Activated CD4-positive, alpha-beta T cell treated with anti-CD3 and anti-CD28 coated beads, Interleukin-2, amount 50 U/mL, for 48 hours (primary cell): Measurements from ENCODE around the gene ZNF112.
"Not testable (repeated sequence)": the region's sequence is repeated elsewhere in the genome, so short reads cannot be mapped to it uniquely, and the experiment has no call there.

Experiments
- DNase-seq, 2 experiments: peaks; one replicate each; pipeline ENCODE4 v3.0.0-alpha.2; 2020

Gene ZNF112

DNA sequence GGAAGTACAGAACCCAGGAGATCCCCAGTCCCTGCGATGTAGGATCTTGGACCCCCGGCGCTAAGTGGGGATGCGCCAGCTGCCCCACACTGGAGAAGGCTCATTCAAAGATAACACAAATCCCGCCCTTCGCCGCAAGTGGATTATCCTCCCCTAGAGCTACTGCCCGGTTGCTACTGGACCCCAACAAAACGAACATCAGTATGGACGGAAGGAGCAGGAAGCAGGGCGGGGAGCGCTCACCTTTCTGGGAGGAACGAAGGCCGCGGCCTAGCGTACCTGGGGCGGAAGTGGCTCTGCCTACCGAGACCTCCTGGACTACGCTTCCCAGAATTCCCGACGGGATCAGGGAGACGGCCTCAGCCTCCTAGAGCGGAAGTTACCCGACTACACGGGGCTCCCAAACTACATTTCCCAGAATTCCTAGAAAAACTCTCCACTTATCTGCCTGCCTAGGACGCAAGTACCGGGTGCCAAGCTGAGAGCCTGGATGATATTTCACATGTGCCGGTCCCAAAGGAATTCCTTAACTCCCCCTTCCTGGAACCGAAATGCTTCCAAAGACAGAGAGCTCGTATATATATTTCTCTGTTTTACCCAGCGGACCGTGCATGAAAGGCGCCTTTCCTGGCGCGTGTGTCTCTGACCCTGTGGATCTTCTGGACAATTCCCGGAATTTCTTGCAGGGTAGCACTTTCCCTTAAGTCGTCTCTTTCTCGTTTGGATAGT, at the start of gene ZNF112:
Gene ZNF112 (minus strand): TSS at position 298 of the 729 bp plus-strand sequence. CDS start 16,141 bp downstream, outside the sequence.
- peak; percentile 3 to 9 for DNase-seq

GRCh38 chr19:44401139-44402115, 44.9 kb upstream of the ZNF112 start, which contains the start of gene ZNF285:
Gene ZNF285 (minus strand): TSS chr19:44401608. CDS start chr19:44397213, 4,395 bp downstream.
- DNase-seq: peak; percentile 68 to 77

GRCh38 chr19:44389268-44389667, 32.8 kb upstream of the ZNF112 start:
- DNase-seq: not testable (repeated sequence)

- DNase-seq: no peak
Observed at GRCh38 chr19:44374789-44375188, 18.3 kb upstream of the ZNF112 start.

- DNase-seq: no peak
Observed at GRCh38 chr19:44371815-44372480, 15.5 kb upstream of the ZNF112 start.

DNA sequence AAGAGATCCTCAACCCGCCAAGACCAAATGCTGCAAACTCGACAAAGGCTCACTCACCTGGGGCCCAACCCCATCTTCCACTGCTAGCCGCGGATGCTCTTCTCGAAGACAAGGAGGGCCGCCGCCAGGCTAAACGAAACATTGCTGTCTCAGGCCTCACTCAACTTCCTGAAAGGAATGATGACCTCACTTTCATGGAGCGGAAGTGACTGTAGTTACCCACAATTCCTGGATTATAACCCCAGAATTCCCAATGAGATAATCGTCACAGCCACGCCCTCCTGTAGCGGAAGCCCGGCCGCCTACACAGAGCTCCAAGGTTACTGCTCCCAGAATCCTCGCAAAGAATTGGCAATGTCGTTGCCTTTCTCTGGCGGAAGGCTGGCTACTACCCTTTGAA, 10.5 kb upstream of the ZNF112 start:
- no peak for DNase-seq

DNA sequence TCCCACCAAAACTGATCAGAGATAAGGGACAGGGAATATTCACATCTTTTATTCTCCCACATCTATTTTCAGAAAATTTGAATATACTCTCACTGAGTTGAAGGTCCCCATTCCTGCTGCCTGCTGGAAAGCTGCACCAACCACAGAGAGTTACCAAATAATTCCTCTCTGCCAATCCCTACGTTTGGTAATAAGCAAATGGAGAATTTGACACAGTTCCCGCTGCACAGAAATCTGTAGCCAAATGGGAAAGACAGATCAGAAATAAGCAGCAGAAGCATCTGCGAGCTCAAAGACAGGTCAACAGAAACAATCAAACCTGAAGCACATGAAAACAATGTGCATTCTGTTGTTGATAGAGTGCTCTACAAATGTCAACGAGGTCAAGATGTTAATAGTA, 9.9 kb downstream of the ZNF112 start:
- DNase-seq: no peak

DNA sequence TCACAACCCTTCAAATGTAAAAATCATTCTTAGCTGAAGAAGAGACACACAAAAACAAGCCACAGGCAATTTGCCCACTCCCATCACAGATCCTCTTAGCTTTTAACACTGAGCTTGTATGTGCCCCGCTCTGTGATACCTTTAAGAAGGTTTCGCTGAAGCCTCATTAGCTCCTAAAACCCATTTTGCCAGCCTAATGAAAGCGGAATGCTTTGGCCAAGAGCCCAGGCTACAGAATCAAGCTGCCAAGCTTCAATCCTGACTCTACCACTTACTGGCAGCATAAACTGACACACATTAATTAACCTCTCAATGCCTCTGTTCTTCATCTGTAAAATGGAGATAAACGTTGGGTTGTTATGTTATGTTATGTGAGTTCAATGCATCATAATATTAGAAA, 10.5 kb downstream of the ZNF112 start:
- no peak for DNase-seq

DNA sequence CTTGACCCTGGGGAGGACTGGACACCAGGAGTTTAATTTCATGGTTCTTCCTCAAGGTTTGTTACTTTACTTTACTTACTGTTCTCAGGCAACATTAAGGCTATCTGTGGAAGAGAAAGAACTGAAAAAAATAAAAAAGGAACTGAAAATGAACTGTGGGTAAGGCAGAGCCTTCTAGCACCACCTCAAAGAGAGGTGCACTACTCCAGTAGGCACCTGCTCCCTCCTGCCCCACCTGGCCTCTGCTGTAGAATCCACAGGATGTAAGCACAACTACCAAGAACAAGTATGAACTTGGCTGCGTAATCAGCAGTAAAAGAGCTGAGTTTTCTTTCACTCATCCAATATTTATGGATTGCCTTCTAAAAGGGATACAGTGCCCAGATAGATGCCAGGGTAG, 12.2 kb downstream of the ZNF112 start:
- DNase-seq: no peak

DNA sequence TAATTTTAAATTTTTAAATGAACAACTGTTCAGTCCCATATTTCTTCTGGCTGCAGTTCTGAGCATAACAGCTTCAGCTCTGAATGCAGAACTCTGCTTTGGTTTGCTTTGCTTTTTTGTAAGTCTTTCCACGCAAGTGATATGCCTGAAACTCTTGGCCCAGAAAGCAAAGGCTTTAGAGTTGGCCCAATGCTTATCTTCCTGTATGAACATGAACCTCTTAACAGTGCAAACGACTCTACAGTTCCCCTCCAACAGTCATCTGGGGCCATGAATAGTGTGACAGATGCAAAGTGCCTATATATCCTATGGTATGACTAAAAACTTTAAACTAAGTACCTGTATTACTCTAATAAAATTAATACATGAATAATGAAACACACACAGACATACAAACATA, 14.7 kb downstream of the ZNF112 start:
- no peak for DNase-seq

- DNase-seq: not testable (repeated sequence)
Observed at GRCh38 chr19:44334639-44335038, 21.8 kb downstream of the ZNF112 start.

DNA sequence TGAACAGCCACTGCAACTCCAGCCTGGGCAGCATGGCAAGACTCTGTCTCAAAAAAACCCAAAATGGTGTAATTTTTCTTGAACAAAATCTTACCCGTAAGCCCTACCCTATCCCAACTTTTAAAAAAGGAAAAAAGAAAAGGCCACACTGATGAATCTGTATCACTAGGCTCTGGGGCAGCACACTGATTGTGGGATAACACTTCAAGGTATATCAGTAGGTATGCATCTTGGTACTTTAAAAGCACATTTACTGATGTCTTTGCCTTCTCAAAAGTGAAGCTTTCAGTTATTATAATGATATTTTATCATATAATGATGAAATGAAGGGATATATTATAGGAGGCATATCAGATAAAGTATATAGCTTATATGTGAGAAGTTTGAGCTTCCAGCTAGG, 24.3 kb downstream of the ZNF112 start:
- DNase-seq: no peak

GRCh38 chr19:44315883-44316282, 40.6 kb downstream of the ZNF112 start:
- DNase-seq: no peak

DNA sequence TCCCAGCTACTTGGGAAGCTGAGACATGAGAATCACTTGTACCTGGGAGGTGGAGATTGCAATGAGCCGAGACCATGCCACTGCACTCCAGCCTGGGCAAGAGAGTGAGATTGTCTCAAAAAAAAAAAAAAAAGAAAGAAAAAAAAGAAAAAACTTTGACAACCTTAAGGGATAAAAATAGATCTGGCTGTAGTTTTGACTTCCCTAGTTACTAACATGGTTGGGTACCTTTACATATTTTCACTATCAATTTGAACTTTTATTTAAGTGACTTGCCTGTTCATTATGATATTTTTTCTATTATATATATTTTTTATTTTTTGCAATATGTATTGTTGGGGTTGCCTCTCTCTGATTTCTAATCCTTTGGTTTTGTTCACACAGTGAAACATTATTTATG, 43.2 kb downstream of the ZNF112 start:
- no peak for DNase-seq

DNA sequence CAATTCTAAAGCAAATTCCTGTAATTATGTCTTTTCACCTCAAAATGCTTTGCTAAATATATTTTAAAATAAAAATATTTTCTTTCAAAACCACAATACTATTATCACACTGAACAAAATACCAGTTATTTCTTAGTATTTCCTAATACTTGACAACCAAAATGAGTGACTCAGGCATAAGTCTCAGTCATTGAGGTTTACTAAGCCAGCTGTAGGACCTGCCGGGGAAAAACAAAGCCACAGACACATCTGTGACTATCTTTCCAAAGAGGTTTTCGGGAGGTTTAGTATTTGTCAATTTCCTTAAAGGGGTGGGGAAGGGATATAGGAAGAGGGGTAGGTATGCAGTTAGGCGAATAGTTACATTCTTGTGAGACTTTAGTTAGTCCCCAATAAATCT, 48.5 kb downstream of the ZNF112 start:
- DNase-seq: no peak

DNA sequence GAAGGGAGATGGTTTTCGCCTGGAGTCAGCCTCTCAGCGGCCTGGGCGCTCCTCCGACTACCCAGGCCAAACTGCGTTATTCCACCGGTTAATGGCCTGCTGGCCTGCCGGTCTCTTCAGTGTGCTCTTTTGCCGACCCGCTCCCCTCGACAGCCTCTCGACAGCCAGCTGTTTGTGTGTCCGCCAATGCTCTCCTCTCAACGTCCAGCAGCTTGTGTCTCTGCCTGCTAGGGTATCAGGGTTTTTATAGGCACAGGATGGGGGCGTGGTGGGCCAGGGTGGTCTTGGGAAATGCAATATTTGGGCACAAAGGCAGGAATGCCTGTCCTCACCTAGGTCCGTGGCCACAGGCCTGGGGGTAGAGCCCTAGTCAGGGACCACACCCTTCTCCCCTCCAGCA, 50.2 kb downstream of the ZNF112 start:
- no peak for DNase-seq

DNA sequence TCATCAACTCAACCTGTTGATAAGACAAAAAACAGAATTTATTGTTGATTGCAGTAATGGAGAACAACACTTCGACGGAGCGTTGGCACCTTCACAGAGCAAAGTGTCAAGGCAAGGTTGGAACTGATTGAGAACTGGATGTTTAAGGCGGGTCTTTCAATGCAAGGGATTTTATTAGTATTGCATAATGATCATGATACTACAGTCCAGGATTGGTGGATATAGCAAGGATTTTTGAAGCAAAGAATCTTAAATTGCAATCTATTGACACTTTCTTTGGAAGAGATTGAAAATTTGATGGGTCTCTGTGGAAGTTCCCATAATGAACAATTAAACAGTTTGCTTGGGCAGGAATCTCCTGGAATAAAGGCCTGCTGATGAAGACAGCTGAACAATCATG, 51.0 kb downstream of the ZNF112 start:
- no peak for DNase-seq

GRCh38 chr19:44304659-44305193, 51.8 kb downstream of the ZNF112 start, which contains the start of gene ZNF235:
Gene ZNF235 (minus strand): TSS chr19:44305025. CDS start chr19:44303404, 1,621 bp downstream.
- DNase-seq: peak; percentile 73 to 81

DNA sequence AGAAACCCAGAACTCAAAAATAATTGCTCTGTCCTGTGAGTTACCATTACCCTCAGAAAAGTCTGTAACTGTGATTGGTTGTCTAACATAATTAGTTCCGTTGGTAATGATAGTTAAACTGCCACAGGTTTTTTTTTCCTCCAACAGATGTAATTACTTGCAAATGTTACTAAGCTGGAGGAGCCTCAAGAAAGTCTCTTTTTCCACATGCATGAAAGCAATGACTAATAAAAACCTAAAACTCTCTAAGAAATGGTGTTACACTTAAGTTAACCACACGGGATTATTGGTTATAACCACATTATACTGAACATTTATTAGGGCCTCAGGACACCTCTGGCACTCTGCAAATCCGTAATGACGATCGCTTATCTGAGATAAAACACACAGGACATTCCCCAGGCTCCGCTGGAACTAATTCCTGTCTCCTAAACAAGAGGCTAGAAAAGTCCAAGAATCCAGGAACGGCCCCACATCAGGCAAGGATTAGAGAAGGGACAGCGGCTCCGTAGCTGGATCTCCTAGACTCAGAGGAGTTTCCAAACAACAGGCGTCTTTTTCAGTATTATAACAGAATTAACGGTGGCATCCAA, 52.4 kb downstream of the ZNF112 start:
- DNase-seq: peak; percentile 1 to 7

GRCh38 chr19:44303320-44303719, 53.2 kb downstream of the ZNF112 start:
- no peak for DNase-seq

DNA sequence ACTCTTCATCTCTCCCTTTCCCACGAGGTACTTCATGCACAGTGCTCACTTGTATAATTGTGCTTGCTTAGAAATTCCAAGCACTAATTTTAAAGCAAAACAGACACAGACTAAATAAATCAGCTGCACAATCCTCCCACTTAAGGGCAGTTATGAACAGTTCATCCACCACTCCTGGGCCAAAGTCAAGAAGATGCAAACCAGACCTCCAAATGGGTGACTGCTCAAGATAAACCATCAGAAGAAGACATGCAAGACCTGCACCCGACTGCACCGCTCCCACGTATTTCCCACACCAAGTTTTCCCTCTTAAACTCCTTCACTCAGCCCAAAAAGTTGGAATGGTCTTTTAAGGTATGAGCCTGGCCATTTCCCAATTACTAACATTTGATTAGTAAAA, 71.5 kb downstream of the ZNF112 start:
- no peak for DNase-seq

DNA sequence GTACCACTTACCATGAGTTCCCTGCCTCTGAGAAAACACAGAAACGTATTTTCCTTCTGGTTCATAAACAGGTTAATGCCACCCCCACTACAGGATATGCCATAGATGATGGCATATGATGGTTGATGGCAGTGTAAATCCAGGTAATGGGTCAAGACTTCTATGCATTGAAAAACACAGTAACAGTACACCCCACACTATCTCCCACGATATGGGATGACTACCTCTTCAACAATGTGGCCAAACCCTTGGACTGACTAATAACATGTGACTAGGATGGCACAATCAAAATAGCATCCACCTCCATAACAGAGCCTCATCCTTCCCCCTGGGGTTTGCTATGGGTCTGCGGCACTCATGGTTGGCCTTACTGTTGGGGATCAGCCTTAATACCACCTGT, 73.6 kb downstream of the ZNF112 start:
- no peak for DNase-seq
